Coronary artery (tissue), 2 donors: Measurements from ENCODE around the gene LRP8.

ENCODE experiments used
- DNase-seq: peaks from one replicate; pipeline ENCODE4 v3.0.0-alpha.2; 2017; ENCODE audit warnings: low spot score
- H3K27ac ChIP-seq, 2 donors: fragments of 200-600 bp; sonication (generic); one replicate each; pipeline ENCODE4 v1.5.1; 2016 to 2019
- H3K4me3 ChIP-seq: fragments of 200-600 bp; sonication (generic); 2 replicates; pipeline ENCODE4 v1.5.1; 2016; ENCODE audit warnings: mild to moderate bottlenecking, moderate library complexity
- CTCF ChIP-seq: fragments of 200-600 bp; sonication (generic); IDR thresholded peaks from one replicate; pipeline ENCODE4 v1.5.1; 2019; ENCODE audit warnings: antibody characterized with exemption

LRP8 gene

GRCh38 chr1:53367503-53368313, 39.8 kb upstream of the LRP8 start:
- peak overlapping the region in 1 of 2 donors; percentile 22 for H3K27ac ChIP-seq
- peak; percentile 53 for DNase-seq
- TF ChIP-seq CTCF = no peak
- peak overlapping the region; percentile 32 for H3K4me3 ChIP-seq

- DNase-seq = peak; percentile 64
- TF ChIP-seq CTCF = no peak
- peak overlapping the region; percentile 32 for H3K4me3 ChIP-seq
- H3K27ac ChIP-seq = no peak overlapping the region
These were observed 39.1 kb upstream of the LRP8 start for GRCh38 chr1:53366901-53367502.

- no peak for TF ChIP-seq CTCF
- Histone ChIP-seq H3K4me3 (no peak overlapping the region), H3K27ac (no peak overlapping the region)
- peak; percentile 45 for DNase-seq
These were observed 37.7 kb upstream of the LRP8 start for GRCh38 chr1:53365437-53366063.

GRCh38 chr1:53362851-53363642, 35.2 kb upstream of the LRP8 start:
- Histone ChIP-seq H3K27ac (no peak overlapping the region), H3K4me3 (no peak overlapping the region)
- no peak for TF ChIP-seq CTCF
- DNase-seq = peak; percentile 29

- no peak overlapping the region for H3K27ac ChIP-seq
These were observed 34.4 kb upstream of the LRP8 start for GRCh38 chr1:53362270-53362669.

More at GRCh38 chr1:53362270-53362669, 34.4 kb upstream of the LRP8 start:
- peak; percentile 35 for DNase-seq
- TF ChIP-seq CTCF = no peak
- no peak overlapping the region for H3K4me3 ChIP-seq
